Fibroblast of villous mesenchyme (primary cell): ENCODE results near the gene LCMT2. TPM values are rescaled to one million over a fixed set of nuclear protein-coding genes. Genes with fewer than 3 reads are reported as not detected.

ENCODE experiments used
- DNase-seq: peaks from one replicate; pipeline ENCODE4 v3.0.0-alpha.2; 2010; ENCODE audit warnings: low read depth
- H3K4me3 ChIP-seq: 2 replicates; pipeline ENCODE4 v1.5.1; 2011; ENCODE audit warnings: low read depth, mild to moderate bottlenecking, low read length
- total RNA-seq: library from RNA; depleted of rRNA; stranded (reverse); fragments of >200 nt; gene quantifications from 2 replicates; pipeline ENCODE4 v1.2.3, GENCODE V29; 2012
- TF ChIP-seq, protein P1 (sequence below): IDR thresholded peaks from 2 replicates; pipeline ENCODE4 v1.5.1; 2012; ENCODE audit warnings: low read depth, mild to moderate bottlenecking, low read length; ENCODE audit not compliant: insufficient read depth

The LCMT2 gene
- total RNA-seq, 1 donor, result 11.2 TPM

DNA sequence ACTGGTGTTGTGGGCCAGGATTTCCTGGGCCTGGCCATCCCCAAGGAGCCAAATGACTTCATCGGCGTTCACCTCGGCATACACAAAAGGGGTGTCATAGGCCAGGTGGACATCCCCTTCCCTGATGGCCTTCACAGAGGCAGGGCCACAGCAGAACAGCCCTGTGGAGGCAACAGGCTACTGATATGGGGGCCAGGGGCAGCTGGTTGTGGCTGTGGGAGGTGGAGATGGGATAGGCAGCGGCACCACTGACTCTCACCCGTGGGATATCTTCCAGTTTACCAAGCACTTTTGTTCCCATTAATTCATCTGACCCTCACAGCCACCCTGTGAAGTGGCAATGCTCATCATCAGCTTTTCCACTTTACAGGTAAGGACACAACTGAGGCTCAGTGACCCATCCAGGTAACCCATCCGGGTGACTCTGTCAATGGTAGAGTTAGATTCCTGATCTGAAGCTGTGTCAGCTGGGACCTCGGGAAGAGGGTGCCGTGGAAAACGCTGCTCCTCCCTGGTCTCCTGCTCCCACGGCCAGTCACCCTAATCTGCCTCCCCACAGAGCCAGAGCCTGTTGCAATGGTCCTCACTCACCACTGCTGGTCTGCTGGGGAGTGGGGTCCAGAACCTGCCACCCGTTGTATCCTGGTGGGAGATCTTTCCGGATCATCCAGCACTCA is 48.3 kb downstream of the LCMT2 start:
- no peak for DNase-seq
- TF ChIP-seq, protein P1, sequence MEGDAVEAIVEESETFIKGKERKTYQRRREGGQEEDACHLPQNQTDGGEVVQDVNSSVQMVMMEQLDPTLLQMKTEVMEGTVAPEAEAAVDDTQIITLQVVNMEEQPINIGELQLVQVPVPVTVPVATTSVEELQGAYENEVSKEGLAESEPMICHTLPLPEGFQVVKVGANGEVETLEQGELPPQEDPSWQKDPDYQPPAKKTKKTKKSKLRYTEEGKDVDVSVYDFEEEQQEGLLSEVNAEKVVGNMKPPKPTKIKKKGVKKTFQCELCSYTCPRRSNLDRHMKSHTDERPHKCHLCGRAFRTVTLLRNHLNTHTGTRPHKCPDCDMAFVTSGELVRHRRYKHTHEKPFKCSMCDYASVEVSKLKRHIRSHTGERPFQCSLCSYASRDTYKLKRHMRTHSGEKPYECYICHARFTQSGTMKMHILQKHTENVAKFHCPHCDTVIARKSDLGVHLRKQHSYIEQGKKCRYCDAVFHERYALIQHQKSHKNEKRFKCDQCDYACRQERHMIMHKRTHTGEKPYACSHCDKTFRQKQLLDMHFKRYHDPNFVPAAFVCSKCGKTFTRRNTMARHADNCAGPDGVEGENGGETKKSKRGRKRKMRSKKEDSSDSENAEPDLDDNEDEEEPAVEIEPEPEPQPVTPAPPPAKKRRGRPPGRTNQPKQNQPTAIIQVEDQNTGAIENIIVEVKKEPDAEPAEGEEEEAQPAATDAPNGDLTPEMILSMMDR, result no peak
- H3K4me3 ChIP-seq, result no peak overlapping the region

DNA sequence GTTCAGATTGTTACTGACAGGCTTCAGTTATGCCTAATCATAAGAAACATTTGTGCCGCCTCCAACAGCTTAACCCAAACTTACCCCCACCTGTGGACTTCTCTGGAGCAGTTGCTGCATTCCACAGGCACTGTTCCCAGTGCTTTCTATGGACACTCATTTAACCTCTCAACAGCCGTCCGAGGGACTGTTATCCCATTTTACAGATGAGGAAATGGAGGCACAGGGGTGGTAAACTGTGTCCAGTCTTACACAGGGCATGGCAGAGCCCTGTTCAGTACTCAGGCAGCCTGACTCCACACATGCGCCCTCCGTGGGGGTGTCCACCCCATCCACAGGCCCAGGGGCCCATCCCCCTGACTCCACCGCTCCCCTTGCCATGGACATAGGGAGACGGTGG is 49.4 kb downstream of the LCMT2 start:
- DNase-seq, result no peak
- TF ChIP-seq, protein P1, result no peak
- no peak overlapping the region for H3K4me3 ChIP-seq

DNA sequence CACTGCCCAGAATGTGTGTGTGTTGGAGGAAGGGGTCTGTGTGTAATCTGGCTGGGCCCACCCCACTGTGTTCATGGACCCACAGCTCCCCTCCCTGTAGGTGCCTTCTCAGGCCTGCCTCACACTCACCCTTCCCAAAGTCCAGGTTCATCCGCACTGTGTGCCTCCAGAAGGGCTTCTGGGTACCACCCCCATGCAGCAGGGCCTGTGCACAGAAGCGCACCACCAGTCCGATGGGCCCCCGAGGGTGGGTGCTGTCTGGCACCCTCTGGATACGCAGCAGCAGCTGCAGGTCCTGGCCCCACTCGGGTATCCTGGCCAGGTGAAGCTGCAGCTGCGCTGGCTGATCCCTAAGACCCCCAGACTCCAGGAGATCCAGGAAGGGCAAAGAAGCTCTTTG is 50.9 kb downstream of the LCMT2 start:
- DNase-seq, result no peak
- TF ChIP-seq, protein P1, result no peak

DNA sequence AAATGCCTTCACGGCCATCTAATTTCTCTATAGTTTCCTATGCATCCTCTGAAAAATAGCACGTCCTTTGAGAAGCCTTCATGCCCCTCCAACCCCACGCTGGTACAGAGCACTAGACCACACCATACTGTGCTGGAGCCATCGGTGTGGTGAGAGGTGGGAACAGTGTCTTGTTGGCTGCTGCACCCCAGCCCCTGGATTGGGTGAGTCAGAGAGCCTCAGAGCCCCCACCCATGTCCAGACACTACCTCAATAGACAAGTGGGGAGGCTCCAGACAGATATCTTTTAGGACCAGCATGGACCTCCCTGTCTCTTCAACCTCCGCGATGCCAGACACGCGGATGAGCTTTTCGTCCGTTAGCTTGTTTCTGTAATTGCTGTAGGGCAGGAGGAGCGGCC is 51.5 kb downstream of the LCMT2 start:
- TF ChIP-seq, protein P1, result no peak
- H3K4me3 ChIP-seq, result no peak overlapping the region
- DNase-seq, result no peak

More for the DNA sequence above, 50.9 kb downstream of the LCMT2 start:
- no peak overlapping the region for H3K4me3 ChIP-seq

DNA sequence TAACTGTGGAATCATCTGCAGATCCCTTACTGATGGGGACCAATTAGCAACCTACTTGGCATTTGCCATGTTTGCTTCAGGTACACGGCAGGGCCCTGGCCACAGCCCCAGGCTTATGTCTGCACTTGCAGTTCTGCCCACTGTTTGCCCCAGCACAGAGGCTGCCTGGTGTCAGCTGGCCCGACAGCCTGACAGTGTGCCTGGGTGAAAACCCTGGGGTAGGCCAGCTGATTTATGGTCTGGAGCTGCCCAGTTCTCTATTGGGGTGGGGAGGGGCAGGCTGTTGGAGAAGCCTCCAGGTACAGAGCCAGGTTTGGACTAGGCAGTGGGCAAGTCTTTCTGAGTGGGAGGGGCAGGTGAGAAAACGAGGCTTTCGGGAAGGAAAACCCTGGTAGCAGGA is 52.5 kb downstream of the LCMT2 start:
- TF ChIP-seq, protein P1, result no peak
- H3K4me3 ChIP-seq, result no peak overlapping the region
- no peak for DNase-seq

DNA sequence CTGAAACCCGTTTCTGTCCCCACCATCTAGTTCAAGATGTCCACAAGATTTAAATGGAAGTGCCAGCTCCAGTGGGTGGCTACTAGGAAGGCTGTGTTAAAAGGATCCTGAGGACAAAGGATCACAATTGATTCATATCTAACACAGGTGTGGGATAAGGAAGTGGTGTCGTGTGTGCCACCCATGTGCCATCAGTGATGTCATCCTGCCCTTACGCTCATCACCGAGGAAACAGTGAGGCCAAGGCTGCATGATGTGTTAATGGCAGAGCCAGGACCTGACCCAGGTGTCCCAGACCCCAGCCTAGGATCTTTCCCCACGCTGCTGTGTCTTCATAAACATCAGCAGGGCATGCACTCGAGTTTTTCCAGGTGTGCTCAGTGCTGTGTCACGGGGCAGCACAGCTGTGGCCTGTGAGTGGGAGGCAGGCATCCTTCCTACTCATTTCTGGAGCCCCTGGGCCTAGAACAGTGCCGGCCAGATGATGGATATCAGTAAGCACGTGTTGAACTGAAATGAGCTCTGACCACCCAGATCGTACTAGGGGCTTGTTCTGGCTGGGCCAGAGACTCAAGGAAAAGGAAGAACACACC is 53.0 kb downstream of the LCMT2 start:
- TF ChIP-seq, protein P1, result no peak
- DNase-seq, result no peak
- no peak overlapping the region for H3K4me3 ChIP-seq
